ENCODE measurements around the gene PHACTR4. TPM values are rescaled to one million over a fixed set of nuclear protein-coding genes. Genes with fewer than 3 reads are reported as not detected.

The PHACTR4 gene
- total and polyA plus RNA-seq, 2 of the 13 experiments (the other 11 are each of a cell fraction or from before 2014, with no cell fraction given) = 13.9 to 17.1 TPM

DNA sequence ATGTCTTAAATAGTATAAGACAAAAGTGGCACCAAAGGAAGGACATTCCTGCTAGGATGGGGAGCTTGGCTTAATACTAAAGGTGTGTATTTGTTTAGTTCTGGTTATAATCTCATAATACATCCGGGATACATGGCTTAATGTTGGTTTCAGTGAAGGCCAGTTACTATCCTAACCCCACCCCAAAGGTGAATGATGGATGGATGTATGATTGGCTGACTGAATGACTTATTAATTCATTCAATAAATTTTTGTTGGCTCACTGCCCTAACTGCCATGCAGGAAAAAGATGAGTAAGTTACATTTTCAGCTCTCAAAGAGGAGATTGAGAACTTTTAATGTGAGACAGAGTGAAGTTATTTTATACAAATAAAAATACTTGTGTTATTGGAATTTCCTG is 52.2 kb downstream of the PHACTR4 start (continued):
- TF ChIP-seq, protein P1, sequence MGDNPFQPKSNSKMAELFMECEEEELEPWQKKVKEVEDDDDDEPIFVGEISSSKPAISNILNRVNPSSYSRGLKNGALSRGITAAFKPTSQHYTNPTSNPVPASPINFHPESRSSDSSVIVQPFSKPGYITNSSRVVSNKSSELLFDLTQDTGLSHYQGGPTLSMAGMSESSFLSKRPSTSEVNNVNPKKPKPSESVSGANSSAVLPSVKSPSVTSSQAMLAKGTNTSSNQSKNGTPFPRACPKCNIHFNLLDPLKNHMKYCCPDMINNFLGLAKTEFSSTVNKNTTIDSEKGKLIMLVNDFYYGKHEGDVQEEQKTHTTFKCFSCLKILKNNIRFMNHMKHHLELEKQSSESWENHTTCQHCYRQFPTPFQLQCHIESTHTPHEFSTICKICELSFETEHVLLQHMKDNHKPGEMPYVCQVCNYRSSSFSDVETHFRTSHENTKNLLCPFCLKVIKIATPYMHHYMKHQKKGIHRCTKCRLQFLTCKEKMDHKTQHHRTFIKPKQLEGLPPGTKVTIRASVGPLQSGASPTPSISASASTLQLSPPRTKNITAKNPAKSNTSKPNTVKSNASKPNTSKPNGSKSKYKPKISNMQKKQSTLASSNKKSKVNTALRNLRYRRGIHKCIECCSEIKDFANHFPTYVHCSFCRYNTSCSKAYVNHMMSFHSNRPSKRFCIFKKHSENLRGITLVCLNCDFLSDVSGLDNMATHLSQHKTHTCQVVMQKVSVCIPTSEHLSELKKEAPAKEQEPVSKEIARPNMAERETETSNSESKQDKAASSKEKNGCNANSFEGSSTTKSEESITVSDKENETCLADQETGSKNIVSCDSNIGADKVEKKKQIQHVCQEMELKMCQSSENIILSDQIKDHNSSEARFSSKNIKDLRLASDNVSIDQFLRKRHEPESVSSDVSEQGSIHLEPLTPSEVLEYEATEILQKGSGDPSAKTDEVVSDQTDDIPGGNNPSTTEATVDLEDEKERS (CRISPR knock-in tag; IDR thresholded peaks at IDR 0.05) = no peak
- TF ChIP-seq RFXAP (CRISPR knock-in tag; IDR thresholded peaks at IDR 0.05; ENCODE audit: borderline replicate concordance) (no peak), SALL2 (CRISPR knock-in tag; IDR thresholded peaks at IDR 0.05) (no peak), BORCS8-MEF2B (CRISPR knock-in tag; IDR thresholded peaks at IDR 0.05) (no peak)

DNA sequence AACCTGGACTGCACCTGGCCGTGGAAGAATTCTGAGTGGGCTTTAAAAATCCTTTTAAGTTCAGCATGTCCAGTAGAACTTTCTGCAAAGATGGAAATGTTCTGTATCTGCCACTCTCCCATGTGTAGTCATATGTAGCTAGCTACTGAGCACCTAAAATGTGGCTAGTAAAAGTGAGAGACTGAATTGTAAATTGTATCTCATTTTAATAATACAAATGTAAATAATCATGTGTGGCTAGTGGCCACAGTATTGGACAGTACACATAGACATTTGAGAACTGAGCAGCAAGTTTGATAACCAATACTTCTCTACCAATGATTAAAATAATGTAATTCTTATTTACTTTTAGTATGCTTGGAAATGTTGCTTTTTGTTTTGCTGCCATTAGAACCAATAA is 57.3 kb downstream of the PHACTR4 start:
- ChIA-PET POLR2A (no interaction called here), CTCF (ENCODE audit: low intra/inter-chr PET ratio, low total read pairs) (no interaction called here)
- WGBS (ENCODE audit: low lambda C conversion rate) = 89% methylated on average over 1 of the region's 1 CpG
- Histone ChIP-seq H3K27me3 (ENCODE audit: control insufficient read depth in 1 of 2, insufficient read depth in 2 of 2, low read length in 2 of 2) (no peaks in the 10 kb centered on the region), H3K4me3 (replicated peaks in 1 of 3; ENCODE audit: insufficient read depth in 1 of 3, low read depth in 2 of 3, low read length in 3 of 3) (no peak overlapping the region), H2AFZ (ENCODE audit: low read length) (no peak overlapping the region), H3K4me1 (ENCODE audit: insufficient read depth, low read length) (peaks cover 8% of the 10 kb centered on the region), H3K79me2 (ENCODE audit: insufficient read depth, low read length) (peaks cover 19% of the 10 kb centered on the region), H3K9me3 (ENCODE audit: low read length) (no peaks in the 10 kb centered on the region), H3K36me3 (replicated peaks in 1 of 2; ENCODE audit: control insufficient read depth in 1 of 2, insufficient read depth in 2 of 2, low read length in 2 of 2) (peaks cover 2 to 13% of the 10 kb centered on the region in 2 experiments; a peak in 3 of 5 replicates), H3K27ac (ENCODE audit: extremely low read length, insufficient read depth, low read length) (no peak overlapping the region), H3K4me2 (ENCODE audit: low read depth, low read length) (no peak overlapping the region), H4K20me1 (ENCODE audit: insufficient read depth, low read length) (no peaks in the 10 kb centered on the region; the same call in 1 of the 2 replicates), H3K9ac (ENCODE audit: insufficient read depth, low read depth, low read length) (no peak overlapping the region)
- no peak for DNase-seq (ENCODE audit: low spot score)
- intact Hi-C loops (cut with micrococcal nuclease; ENCODE audit: unreplicated experiment) = no loop called here
- no TSS peak for BruUV-seq (replicated peaks)
- FAIRE-seq = no peak
- in situ Hi-C loops (cut with HindIII; ENCODE audit: extremely low pct_ligation_motif_present, low pct_unique_long_range_greater_than_20kb) = no loop called here
- no peak for ATAC-seq
- no peak for TF ChIP-seq ETV6 (CRISPR knock-in tag; conservative IDR thresholded peaks at IDR 0.05)
- TF ChIP-seq, protein P2, sequence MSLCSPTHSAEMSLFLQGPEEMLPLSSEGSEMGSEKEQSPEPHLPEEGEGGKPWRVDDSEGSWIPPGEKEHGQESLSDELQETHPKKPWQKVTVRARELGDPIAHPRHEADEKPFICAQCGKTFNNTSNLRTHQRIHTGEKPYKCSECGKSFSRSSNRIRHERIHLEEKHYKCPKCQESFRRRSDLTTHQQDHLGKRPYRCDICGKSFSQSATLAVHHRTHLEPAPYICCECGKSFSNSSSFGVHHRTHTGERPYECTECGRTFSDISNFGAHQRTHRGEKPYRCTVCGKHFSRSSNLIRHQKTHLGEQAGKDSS (CRISPR knock-in tag; IDR thresholded peaks at IDR 0.05; ENCODE audit: borderline replicate concordance, low read depth) = no peak
- TF ChIP-seq, protein P3, sequence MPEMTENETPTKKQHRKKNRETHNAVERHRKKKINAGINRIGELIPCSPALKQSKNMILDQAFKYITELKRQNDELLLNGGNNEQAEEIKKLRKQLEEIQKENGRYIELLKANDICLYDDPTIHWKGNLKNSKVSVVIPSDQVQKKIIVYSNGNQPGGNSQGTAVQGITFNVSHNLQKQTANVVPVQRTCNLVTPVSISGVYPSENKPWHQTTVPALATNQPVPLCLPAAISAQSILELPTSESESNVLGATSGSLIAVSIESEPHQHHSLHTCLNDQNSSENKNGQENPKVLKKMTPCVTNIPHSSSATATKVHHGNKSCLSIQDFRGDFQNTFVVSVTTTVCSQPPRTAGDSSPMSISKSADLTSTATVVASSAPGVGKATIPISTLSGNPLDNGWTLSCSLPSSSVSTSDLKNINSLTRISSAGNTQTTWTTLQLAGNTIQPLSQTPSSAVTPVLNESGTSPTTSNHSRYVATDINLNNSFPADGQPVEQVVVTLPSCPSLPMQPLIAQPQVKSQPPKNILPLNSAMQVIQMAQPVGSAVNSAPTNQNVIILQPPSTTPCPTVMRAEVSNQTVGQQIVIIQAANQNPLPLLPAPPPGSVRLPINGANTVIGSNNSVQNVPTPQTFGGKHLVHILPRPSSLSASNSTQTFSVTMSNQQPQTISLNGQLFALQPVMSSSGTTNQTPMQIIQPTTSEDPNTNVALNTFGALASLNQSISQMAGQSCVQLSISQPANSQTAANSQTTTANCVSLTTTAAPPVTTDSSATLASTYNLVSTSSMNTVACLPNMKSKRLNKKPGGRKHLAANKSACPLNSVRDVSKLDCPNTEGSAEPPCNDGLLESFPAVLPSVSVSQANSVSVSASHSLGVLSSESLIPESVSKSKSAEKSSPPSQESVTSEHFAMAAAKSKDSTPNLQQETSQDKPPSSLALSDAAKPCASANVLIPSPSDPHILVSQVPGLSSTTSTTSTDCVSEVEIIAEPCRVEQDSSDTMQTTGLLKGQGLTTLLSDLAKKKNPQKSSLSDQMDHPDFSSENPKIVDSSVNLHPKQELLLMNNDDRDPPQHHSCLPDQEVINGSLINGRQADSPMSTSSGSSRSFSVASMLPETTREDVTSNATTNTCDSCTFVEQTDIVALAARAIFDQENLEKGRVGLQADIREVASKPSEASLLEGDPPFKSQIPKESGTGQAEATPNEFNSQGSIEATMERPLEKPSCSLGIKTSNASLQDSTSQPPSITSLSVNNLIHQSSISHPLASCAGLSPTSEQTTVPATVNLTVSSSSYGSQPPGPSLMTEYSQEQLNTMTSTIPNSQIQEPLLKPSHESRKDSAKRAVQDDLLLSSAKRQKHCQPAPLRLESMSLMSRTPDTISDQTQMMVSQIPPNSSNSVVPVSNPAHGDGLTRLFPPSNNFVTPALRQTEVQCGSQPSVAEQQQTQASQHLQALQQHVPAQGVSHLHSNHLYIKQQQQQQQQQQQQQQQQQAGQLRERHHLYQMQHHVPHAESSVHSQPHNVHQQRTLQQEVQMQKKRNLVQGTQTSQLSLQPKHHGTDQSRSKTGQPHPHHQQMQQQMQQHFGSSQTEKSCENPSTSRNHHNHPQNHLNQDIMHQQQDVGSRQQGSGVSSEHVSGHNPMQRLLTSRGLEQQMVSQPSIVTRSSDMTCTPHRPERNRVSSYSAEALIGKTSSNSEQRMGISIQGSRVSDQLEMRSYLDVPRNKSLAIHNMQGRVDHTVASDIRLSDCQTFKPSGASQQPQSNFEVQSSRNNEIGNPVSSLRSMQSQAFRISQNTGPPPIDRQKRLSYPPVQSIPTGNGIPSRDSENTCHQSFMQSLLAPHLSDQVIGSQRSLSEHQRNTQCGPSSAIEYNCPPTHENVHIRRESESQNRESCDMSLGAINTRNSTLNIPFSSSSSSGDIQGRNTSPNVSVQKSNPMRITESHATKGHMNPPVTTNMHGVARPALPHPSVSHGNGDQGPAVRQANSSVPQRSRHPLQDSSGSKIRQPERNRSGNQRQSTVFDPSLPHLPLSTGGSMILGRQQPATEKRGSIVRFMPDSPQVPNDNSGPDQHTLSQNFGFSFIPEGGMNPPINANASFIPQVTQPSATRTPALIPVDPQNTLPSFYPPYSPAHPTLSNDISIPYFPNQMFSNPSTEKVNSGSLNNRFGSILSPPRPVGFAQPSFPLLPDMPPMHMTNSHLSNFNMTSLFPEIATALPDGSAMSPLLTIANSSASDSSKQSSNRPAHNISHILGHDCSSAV (CRISPR knock-in tag; IDR thresholded peaks at IDR 0.05; ENCODE audit: borderline replicate concordance) = no peak
- no peak for TF ChIP-seq ZNF615 (CRISPR knock-in tag; IDR thresholded peaks at IDR 0.05; ENCODE audit: borderline replicate concordance)
- no peak for TF ChIP-seq ETV5 (CRISPR knock-in tag; IDR thresholded peaks at IDR 0.05; ENCODE audit: borderline replicate concordance)
